ENCODE measurements around the gene UNC45A.

- TF ChIP-seq EZH2 (IDR thresholded peaks at IDR 0.05) (no peak), POLR2AphosphoS5 (IDR thresholded peaks at IDR 0.05; ENCODE audit: borderline replicate concordance, low read depth, low read length) (no peak; the same call in 1 of the 2 replicates), FOXP2 (optimal IDR thresholded peaks at IDR 0.05; ENCODE audit: control extremely low read depth, extremely low read length, insufficient read depth) (no peak)
Observed at GRCh38 chr15:90962021-90962420, 26.9 kb downstream of the UNC45A start.

Measured in SK-N-MC (cell line).